Measurements from ENCODE around the gene RNFT2. TPM values are rescaled to one million over a fixed set of nuclear protein-coding genes. Genes with fewer than 3 reads are reported as not detected.

Gene RNFT2
- total RNA-seq, 1 donor from 2014 or later = 6.4 TPM

DNA sequence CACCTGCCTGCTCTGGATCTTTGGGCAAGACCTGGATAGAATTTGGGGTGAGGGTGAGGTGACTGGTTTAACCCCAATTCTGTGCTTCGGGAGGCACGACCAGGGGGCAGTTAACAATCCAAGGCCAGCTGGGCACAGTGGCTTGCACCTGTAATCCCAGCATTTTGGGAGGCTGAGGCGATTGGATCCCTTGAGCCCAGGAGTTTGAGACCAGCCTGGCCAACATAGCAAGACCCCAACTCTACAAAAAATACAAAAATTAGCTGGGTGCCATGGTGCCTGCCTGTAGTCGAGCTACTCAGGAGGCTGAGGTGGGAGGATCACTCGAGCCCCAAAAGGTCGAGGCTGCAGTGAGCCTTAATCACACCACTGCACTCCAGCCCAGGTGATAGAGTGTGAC is 105.0 kb downstream of the RNFT2 start:
- intact Hi-C loops (cut with DNase I) = no loop called here
- H3K27ac ChIP-seq = no peak overlapping the region
- H3K27me3 ChIP-seq = no peaks in the 10 kb centered on the region
- H3K4me1 ChIP-seq = no peaks in the 10 kb centered on the region
- no peaks in the 10 kb centered on the region for H3K9me3 ChIP-seq
- TF ChIP-seq, protein P1, sequence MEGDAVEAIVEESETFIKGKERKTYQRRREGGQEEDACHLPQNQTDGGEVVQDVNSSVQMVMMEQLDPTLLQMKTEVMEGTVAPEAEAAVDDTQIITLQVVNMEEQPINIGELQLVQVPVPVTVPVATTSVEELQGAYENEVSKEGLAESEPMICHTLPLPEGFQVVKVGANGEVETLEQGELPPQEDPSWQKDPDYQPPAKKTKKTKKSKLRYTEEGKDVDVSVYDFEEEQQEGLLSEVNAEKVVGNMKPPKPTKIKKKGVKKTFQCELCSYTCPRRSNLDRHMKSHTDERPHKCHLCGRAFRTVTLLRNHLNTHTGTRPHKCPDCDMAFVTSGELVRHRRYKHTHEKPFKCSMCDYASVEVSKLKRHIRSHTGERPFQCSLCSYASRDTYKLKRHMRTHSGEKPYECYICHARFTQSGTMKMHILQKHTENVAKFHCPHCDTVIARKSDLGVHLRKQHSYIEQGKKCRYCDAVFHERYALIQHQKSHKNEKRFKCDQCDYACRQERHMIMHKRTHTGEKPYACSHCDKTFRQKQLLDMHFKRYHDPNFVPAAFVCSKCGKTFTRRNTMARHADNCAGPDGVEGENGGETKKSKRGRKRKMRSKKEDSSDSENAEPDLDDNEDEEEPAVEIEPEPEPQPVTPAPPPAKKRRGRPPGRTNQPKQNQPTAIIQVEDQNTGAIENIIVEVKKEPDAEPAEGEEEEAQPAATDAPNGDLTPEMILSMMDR (IDR thresholded peaks at IDR 0.05) = no peak
- TF ChIP-seq POLR2A (IDR thresholded peaks at IDR 0.05) = no peak
- TF ChIP-seq POLR2AphosphoS5 (IDR thresholded peaks at IDR 0.05; ENCODE audit: insufficient read depth in 1 of 2, low read depth in 1 of 2) = no peak
- no peak overlapping the region for H3K4me3 ChIP-seq
- no peaks in the 10 kb centered on the region for H3K36me3 ChIP-seq
- DNase-seq (ENCODE audit: extremely low spot score in 2 of 2) = no peak

DNA sequence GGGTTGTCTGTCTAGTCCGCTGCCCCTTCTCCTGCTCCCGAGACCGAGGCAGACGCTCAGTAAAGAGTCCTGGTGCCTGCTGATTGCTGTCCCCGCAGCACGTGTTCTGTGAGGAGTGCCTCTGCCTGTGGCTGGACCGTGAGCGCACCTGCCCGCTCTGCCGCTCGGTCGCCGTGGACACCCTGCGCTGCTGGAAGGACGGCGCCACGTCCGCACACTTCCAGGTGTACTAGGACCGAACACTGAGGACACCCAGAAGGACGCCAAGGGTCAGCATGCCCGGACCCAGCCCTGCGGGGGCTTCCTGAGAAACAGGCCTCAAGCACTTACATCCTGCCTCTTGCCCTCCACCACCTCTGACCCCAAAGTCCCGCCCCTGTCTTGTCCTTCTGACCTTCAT is 111.1 kb downstream of the RNFT2 start:
- no peak for DNase-seq (ENCODE audit: extremely low spot score in 2 of 2)
- Histone ChIP-seq H3K9me3 (no peaks in the 10 kb centered on the region), H3K27me3 (no peaks in the 10 kb centered on the region), H3K4me3 (no peak overlapping the region), H3K36me3 (no peaks in the 10 kb centered on the region), H3K4me1 (no peaks in the 10 kb centered on the region), H3K27ac (no peak overlapping the region)
- intact Hi-C loops (cut with DNase I) = no loop called here
- TF ChIP-seq POLR2AphosphoS5 (IDR thresholded peaks at IDR 0.05; ENCODE audit: insufficient read depth in 1 of 2, low read depth in 1 of 2) (no peak), POLR2A (IDR thresholded peaks at IDR 0.05) (no peak)
- TF ChIP-seq, protein P1 (IDR thresholded peaks at IDR 0.05) = no peak

DNA sequence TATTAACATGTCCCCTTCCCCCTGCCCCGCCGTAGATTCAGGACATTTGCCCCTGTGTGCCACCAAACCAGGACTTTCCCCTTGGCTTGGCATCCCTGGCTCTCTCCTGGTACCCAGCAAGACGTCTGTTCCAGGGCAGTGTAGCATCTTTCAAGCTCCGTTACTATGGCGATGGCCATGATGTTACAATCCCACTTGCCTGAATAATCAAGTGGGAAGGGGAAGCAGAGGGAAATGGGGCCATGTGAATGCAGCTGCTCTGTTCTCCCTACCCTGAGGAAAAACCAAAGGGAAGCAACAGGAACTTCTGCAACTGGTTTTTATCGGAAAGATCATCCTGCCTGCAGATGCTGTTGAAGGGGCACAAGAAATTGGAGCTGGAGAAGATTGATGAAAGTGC is 114.2 kb downstream of the RNFT2 start:
- intact Hi-C loops (cut with DNase I) = no loop called here

DNA sequence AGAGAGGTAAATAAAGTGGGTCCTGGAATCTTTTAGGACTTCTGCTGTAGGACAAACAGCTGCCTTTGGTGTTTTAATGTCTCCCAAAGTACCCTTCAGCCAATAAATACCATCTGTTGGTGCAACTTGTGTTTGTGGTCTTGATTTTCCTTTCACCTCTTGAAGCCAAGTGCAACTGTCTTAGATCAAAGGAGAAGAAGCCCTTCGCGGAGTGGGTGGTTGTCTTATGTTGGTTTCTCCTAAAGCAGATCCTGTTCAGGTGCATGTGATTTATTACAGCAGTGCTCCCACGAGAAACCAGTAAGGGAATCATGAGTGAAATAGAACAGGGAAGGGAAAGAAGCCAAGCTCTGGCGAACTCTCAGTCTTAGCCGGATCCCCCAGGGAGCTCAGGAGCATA is 115.4 kb downstream of the RNFT2 start:
- no peaks in the 10 kb centered on the region for H3K9me3 ChIP-seq
- H3K27me3 ChIP-seq = no peaks in the 10 kb centered on the region

More for the DNA sequence above, 114.2 kb downstream of the RNFT2 start:
- no peak overlapping the region for H3K4me3 ChIP-seq
- no peaks in the 10 kb centered on the region for H3K36me3 ChIP-seq
- H3K27me3 ChIP-seq = no peaks in the 10 kb centered on the region
- H3K9me3 ChIP-seq = no peaks in the 10 kb centered on the region
- H3K4me1 ChIP-seq = no peaks in the 10 kb centered on the region
- DNase-seq (ENCODE audit: extremely low spot score in 2 of 2) = no peak
- TF ChIP-seq POLR2A (IDR thresholded peaks at IDR 0.05) (no peak), POLR2AphosphoS5 (IDR thresholded peaks at IDR 0.05; ENCODE audit: insufficient read depth in 1 of 2, low read depth in 1 of 2) (no peak)
- TF ChIP-seq, protein P1 (IDR thresholded peaks at IDR 0.05) = no peak
- H3K27ac ChIP-seq = no peak overlapping the region

DNA sequence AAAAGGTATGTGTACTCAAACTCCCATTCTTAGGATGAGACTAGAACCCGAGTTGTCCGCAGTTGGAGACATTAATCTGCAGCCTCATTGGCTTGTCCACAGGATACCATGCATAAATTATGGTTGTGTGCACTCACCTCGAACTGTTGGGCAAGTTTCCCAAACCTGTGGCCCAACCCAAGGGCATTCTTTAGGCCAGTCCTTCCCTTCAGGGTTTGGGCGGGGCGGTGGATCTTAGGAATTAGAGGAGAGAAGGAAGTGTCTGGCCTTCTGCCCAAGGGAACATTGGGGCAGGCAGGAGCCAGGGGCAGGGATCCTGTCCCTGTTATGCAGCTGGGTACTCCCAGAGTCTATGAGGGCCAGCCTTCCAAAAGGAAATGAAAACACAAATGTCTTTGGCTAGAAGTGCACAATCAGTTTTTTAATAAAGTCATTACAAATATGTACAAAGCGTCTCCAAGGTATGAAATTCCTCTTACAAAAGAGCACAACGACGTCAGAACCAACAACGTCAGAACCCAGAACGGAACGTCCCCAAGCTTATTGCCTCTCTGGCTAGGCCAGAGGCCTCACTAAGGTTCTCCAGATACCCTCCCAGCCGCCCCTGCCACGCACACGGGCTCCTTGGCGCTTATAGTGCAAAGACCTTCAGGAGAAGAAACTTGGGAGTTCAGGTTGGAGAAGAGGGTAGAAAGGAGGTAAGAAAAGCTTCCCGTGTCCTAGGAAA is 117.8 kb downstream of the RNFT2 start:
- intact Hi-C loops (cut with DNase I) = no loop called here
- DNase-seq (ENCODE audit: extremely low spot score in 2 of 2) = no peak
- Histone ChIP-seq H3K9me3 (no peaks in the 10 kb centered on the region), H3K27ac (no peak overlapping the region), H3K27me3 (no peaks in the 10 kb centered on the region), H3K4me1 (no peaks in the 10 kb centered on the region), H3K4me3 (no peak overlapping the region), H3K36me3 (no peaks in the 10 kb centered on the region)
- no peak for TF ChIP-seq POLR2AphosphoS5 (IDR thresholded peaks at IDR 0.05; ENCODE audit: insufficient read depth in 1 of 2, low read depth in 1 of 2)
- no peak for TF ChIP-seq POLR2A (IDR thresholded peaks at IDR 0.05)
- TF ChIP-seq, protein P1 (IDR thresholded peaks at IDR 0.05) = no peak

More for the DNA sequence above, 115.4 kb downstream of the RNFT2 start:
- H3K4me1 ChIP-seq = no peaks in the 10 kb centered on the region
- intact Hi-C loops (cut with DNase I) = no loop called here
- no peak for TF ChIP-seq POLR2AphosphoS5 (IDR thresholded peaks at IDR 0.05; ENCODE audit: insufficient read depth in 1 of 2, low read depth in 1 of 2)
- TF ChIP-seq POLR2A (IDR thresholded peaks at IDR 0.05) = no peak
- TF ChIP-seq, protein P1 (IDR thresholded peaks at IDR 0.05) = no peak
- H3K4me3 ChIP-seq = no peak overlapping the region
- no peak overlapping the region for H3K27ac ChIP-seq
- no peak for DNase-seq (ENCODE audit: extremely low spot score in 2 of 2)
- no peaks in the 10 kb centered on the region for H3K36me3 ChIP-seq
